Measurements from ENCODE around the gene STARD7. TPM values are rescaled to one million over a fixed set of nuclear protein-coding genes. Genes with fewer than 3 reads are reported as not detected.

STARD7 gene
- total and polyA plus RNA-seq, 4 donors: 42.9 to 120 (median 59.7) TPM

GRCh38 chr2:96241900-96242611 is 33.4 kb upstream of the STARD7 start:
- TF ChIP-seq GABPA (IDR thresholded peaks at IDR 0.05 in 1 of 2, conservative IDR thresholded peaks at IDR 0.05 in 1 of 2) (peak; percentile 36 to 54), ZBTB33 (IDR thresholded peaks at IDR 0.05) (no peak)
- H3K9me3 ChIP-seq (ENCODE audit: control insufficient read depth in 4 of 4, low read length in 3 of 4): no peaks in the 10 kb centered on the region
- H3K36me3 ChIP-seq (ENCODE audit: control insufficient read depth in 4 of 4, insufficient read depth in 3 of 4, low read depth in 1 of 4, low read length in 3 of 4): no peaks in the 10 kb centered on the region
- WGBS: 77% methylated on average over 5 of the region's 5 CpGs
- DNase-seq (ENCODE audit: low spot score): no peak
- H3K4me3 ChIP-seq (ENCODE audit: low read depth in 1 of 3, low read length in 3 of 3): no peak overlapping the region
- H3K4me1 ChIP-seq (ENCODE audit: control insufficient read depth in 4 of 4, insufficient read depth in 4 of 4, low read length in 3 of 4): peaks cover 0 to 2% (median 0%) of the 10 kb centered on the region in 4 donors
- H3K27me3 ChIP-seq (ENCODE audit: control insufficient read depth in 4 of 4, insufficient read depth in 4 of 4, low read length in 3 of 4): no peaks in the 10 kb centered on the region
- peak overlapping the region in 1 of 2 donors; percentile 43 for H3K9ac ChIP-seq (ENCODE audit: low read depth in 1 of 2, low read length in 2 of 2)
- peak overlapping the region; percentile 68 to 78 for H3K27ac ChIP-seq (ENCODE audit: low read depth in 1 of 2, low read length in 2 of 2)

- Histone ChIP-seq H3K36me3 (ENCODE audit: control insufficient read depth in 4 of 4, insufficient read depth in 3 of 4, low read depth in 1 of 4, low read length in 3 of 4) (no peaks in the 10 kb centered on the region), H3K27me3 (ENCODE audit: control insufficient read depth in 4 of 4, insufficient read depth in 4 of 4, low read length in 3 of 4) (no peaks in the 10 kb centered on the region), H3K4me1 (ENCODE audit: control insufficient read depth in 4 of 4, insufficient read depth in 4 of 4, low read length in 3 of 4) (peaks cover 0 to 2% (median 0%) of the 10 kb centered on the region in 4 donors), H3K27ac (ENCODE audit: low read depth in 1 of 2, low read length in 2 of 2) (no peak overlapping the region), H3K9ac (ENCODE audit: low read depth in 1 of 2, low read length in 2 of 2) (no peak overlapping the region), H3K9me3 (ENCODE audit: control insufficient read depth in 4 of 4, low read length in 3 of 4) (no peaks in the 10 kb centered on the region), H3K4me3 (ENCODE audit: low read depth in 1 of 3, low read length in 3 of 3) (no peak overlapping the region)
- no peak for DNase-seq (ENCODE audit: low spot score)
- no peak for TF ChIP-seq HNF4A (conservative IDR thresholded peaks at IDR 0.05)
- TF ChIP-seq RAD21 (IDR thresholded peaks at IDR 0.05): no peak
- no peak for TF ChIP-seq GABPA (IDR thresholded peaks at IDR 0.05 in 1 of 2, conservative IDR thresholded peaks at IDR 0.05 in 1 of 2)
- no peak for TF ChIP-seq REST (IDR thresholded peaks at IDR 0.05)
- no peak for TF ChIP-seq EGR1 (IDR thresholded peaks at IDR 0.05; ENCODE audit: low read depth in 2 of 2)
- no peak for TF ChIP-seq FOXA1 (IDR thresholded peaks at IDR 0.05)
- no peak for TF ChIP-seq TAF1 (conservative IDR thresholded peaks at IDR 0.05)
- TF ChIP-seq NR2F2 (IDR thresholded peaks at IDR 0.05): no peak
- no peak for TF ChIP-seq JUND (IDR thresholded peaks at IDR 0.05)
- TF ChIP-seq FOXA2 (IDR thresholded peaks at IDR 0.05): no peak
- TF ChIP-seq SP1 (IDR thresholded peaks at IDR 0.05): no peak
- no peak for TF ChIP-seq RXRA (IDR thresholded peaks at IDR 0.05)
- TF ChIP-seq YY1 (IDR thresholded peaks at IDR 0.05): no peak
- TF ChIP-seq MAX (IDR thresholded peaks at IDR 0.05): no peak
- no peak for TF ChIP-seq ZBTB33 (IDR thresholded peaks at IDR 0.05)
- no peak for TF ChIP-seq HNF4G (IDR thresholded peaks at IDR 0.05)
- WGBS: 96% methylated on average over 2 of the region's 2 CpGs
Measured at GRCh38 chr2:96241227-96241626, 32.6 kb upstream of the STARD7 start.

Measured in liver (tissue), 9 donors.